ENCODE results near the gene BCAR3. TPM values are rescaled to one million over a fixed set of nuclear protein-coding genes. Genes with fewer than 3 reads are reported as not detected.

Gene BCAR3
- total RNA-seq, 3 donors from 2014 or later, result 26.7 to 42.7 (median 30.2) TPM

- no peaks in the 10 kb centered on the region for H3K36me3 ChIP-seq
- no peak overlapping the region for H3K4me3 ChIP-seq
- no peaks in the 10 kb centered on the region for H3K27me3 ChIP-seq
- no peak for TF ChIP-seq POLR2A (IDR thresholded peaks at IDR 0.05)
- TF ChIP-seq POLR2AphosphoS5 (IDR thresholded peaks at IDR 0.05), result no peak
- no peak for TF ChIP-seq CTCF (IDR thresholded peaks at IDR 0.05)
- no peak for DNase-seq (ENCODE audit: low spot score in 2 of 2)
- intact Hi-C loops (cut with DNase I; ENCODE audit: low total_unique reads), result no loop called here
- H3K4me1 ChIP-seq, result no peaks in the 10 kb centered on the region
- no peaks in the 10 kb centered on the region for H3K9me3 ChIP-seq
- H3K27ac ChIP-seq, result no peak overlapping the region
These were observed 8.7 kb upstream of the BCAR3 start for GRCh38 chr1:93690341-93690740.

- Histone ChIP-seq H3K36me3 (no peaks in the 10 kb centered on the region), H3K4me1 (no peaks in the 10 kb centered on the region), H3K27ac (no peak overlapping the region), H3K27me3 (no peaks in the 10 kb centered on the region), H3K9me3 (no peaks in the 10 kb centered on the region), H3K4me3 (no peak overlapping the region)
- DNase-seq (ENCODE audit: low spot score in 2 of 2), result no peak
- TF ChIP-seq POLR2A (IDR thresholded peaks at IDR 0.05), result no peak
- TF ChIP-seq POLR2AphosphoS5 (IDR thresholded peaks at IDR 0.05), result no peak
- TF ChIP-seq CTCF (IDR thresholded peaks at IDR 0.05), result no peak
- intact Hi-C loops (cut with DNase I; ENCODE audit: low total_unique reads), result no loop called here
These were observed 8.0 kb upstream of the BCAR3 start for GRCh38 chr1:93689521-93690223.

GRCh38 chr1:93687542-93687941 is 5.9 kb upstream of the BCAR3 start:
- Histone ChIP-seq H3K9me3 (no peaks in the 10 kb centered on the region), H3K27me3 (no peaks in the 10 kb centered on the region), H3K4me3 (no peak overlapping the region), H3K27ac (no peak overlapping the region), H3K4me1 (no peaks in the 10 kb centered on the region), H3K36me3 (no peaks in the 10 kb centered on the region)
- TF ChIP-seq POLR2A (IDR thresholded peaks at IDR 0.05), result no peak
- TF ChIP-seq POLR2AphosphoS5 (IDR thresholded peaks at IDR 0.05), result no peak
- no peak for TF ChIP-seq CTCF (IDR thresholded peaks at IDR 0.05)
- no peak for DNase-seq (ENCODE audit: low spot score in 2 of 2)
- intact Hi-C loops (cut with DNase I; ENCODE audit: low total_unique reads), result no loop called here

GRCh38 chr1:93686504-93687250 is 5.0 kb upstream of the BCAR3 start:
- H3K4me3 ChIP-seq, result no peak overlapping the region
- H3K27ac ChIP-seq, result no peak overlapping the region
- no peaks in the 10 kb centered on the region for H3K27me3 ChIP-seq
- no peaks in the 10 kb centered on the region for H3K4me1 ChIP-seq
- intact Hi-C loops (cut with DNase I; ENCODE audit: low total_unique reads), result no loop called here
- TF ChIP-seq CTCF (IDR thresholded peaks at IDR 0.05) (no peak), POLR2AphosphoS5 (IDR thresholded peaks at IDR 0.05) (no peak), POLR2A (IDR thresholded peaks at IDR 0.05) (no peak)
- DNase-seq (ENCODE audit: low spot score in 2 of 2), result no peak
- H3K9me3 ChIP-seq, result no peaks in the 10 kb centered on the region
- H3K36me3 ChIP-seq, result no peaks in the 10 kb centered on the region

- Histone ChIP-seq H3K4me1 (no peaks in the 10 kb centered on the region), H3K27ac (no peak overlapping the region), H3K27me3 (no peaks in the 10 kb centered on the region), H3K4me3 (no peak overlapping the region), H3K9me3 (no peaks in the 10 kb centered on the region), H3K36me3 (no peaks in the 10 kb centered on the region)
- intact Hi-C loops (cut with DNase I; ENCODE audit: low total_unique reads), result no loop called here
- no peak for DNase-seq (ENCODE audit: low spot score in 2 of 2)
- TF ChIP-seq CTCF (IDR thresholded peaks at IDR 0.05) (no peak), POLR2A (IDR thresholded peaks at IDR 0.05) (no peak), POLR2AphosphoS5 (IDR thresholded peaks at IDR 0.05) (no peak)
These were observed 4.3 kb upstream of the BCAR3 start for GRCh38 chr1:93685918-93686317.
